ENCODE measurements around the gene CRY2.
"Not testable (repeated sequence)": the region's sequence is repeated elsewhere in the genome, so short reads cannot be mapped to it uniquely, and the experiment has no call there.

CRY2 gene

DNA sequence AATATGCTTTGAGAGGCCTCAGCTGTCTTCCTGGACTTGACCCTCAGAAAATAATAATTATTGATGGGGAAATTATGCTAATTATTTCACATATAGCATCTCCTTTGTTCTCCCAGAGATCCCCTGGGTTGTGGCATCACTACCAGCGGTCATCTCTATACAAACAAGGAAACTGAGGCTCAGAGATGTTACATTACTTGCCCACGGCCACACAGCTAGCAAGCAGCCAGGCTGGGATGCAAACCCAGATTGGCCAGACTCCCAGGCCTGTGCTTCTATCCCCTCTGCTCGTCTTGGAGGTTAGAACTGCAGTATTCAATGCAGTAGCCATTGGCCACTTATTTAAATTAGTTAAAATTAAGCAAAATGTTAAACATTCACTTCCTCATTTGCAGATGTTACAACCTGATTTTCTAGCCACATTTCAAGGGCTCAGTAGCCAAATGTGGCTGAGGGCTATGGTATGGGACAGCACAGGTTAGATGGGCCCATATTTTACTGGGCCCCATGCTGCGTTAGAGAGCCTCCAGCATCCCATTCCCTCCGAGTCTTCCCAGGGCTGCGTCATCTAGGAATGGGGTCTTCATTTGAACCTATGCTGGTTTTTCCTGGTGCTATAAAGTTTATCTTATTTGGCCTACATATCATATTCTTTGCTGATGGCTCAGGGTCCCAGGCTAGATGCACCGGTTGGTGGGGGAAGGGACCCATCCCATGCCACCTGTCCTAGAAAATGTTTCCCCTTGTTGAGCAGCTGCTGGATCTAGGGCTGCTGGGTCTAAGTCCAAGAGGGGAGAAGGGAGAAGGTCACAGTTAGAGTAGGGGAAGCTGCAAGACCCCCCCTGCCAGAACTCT is 40.1 kb upstream of the CRY2 start:
- Histone ChIP-seq H3K27me3 (ENCODE audit: control insufficient read depth, insufficient read depth, low read length) (no peaks in the 10 kb centered on the region), H3K4me3 (ENCODE audit: low read length) (no peak overlapping the region), H3K9me3 (ENCODE audit: control insufficient read depth, low read length) (no peaks in the 10 kb centered on the region), H3K9ac (ENCODE audit: low read length) (peak overlapping the region; percentile 98), H3K36me3 (ENCODE audit: control insufficient read depth, insufficient read depth, low read length) (peaks cover 18% of the 10 kb centered on the region), H3K4me1 (ENCODE audit: control insufficient read depth, insufficient read depth, low read length) (peaks cover 41% of the 10 kb centered on the region)

DNA sequence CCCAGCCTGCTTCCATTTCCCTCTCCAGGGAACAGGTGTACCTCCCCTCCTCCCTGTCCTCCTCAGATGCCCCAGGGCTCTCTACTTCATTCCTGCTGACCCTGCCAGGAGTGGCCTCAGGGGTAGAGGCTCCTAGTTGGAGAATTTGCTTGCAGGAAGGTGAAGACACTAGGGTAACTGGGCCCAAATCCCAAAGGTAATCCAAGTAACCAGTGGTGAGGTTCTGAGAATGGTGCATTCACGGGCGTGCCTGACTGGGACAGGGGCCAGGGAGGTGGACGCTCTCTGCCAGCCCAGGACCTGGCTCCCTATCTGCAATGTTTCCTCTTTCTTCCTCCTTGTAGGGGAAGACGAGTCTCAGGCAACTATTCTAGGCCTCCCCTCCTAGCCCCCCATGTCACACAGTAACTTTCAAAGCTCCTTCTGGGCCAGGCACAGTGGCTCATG is 39.5 kb upstream of the CRY2 start:
- Histone ChIP-seq H3K27me3 (ENCODE audit: control insufficient read depth, insufficient read depth, low read length) (no peaks in the 10 kb centered on the region), H3K9ac (ENCODE audit: low read length) (peak overlapping the region; percentile 42), H3K9me3 (ENCODE audit: control insufficient read depth, low read length) (no peaks in the 10 kb centered on the region), H3K36me3 (ENCODE audit: control insufficient read depth, insufficient read depth, low read length) (peaks cover 20% of the 10 kb centered on the region), H3K4me3 (ENCODE audit: low read length) (no peak overlapping the region), H3K4me1 (ENCODE audit: control insufficient read depth, insufficient read depth, low read length) (peaks cover 34% of the 10 kb centered on the region)

DNA sequence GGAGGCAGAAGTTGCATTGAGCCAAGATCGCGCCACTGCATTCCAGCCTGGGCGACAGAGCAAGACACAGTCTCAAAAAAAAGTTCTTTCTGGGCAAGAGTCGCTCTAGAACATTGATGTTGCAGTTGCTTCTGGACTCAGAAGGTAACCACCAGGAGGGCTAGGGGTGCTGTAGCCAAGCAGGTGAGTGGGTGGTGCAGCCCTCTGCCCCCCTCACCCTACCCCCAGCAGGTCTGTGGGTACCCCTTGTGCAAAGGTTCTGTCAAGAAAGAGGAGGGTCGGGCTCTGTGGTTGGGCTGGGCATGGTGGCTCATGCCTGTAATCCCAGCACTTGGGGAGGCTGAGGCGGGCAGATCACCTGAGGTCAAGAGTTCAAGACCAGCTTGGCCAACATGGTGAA is 38.8 kb upstream of the CRY2 start:
- Histone ChIP-seq H3K4me1 (ENCODE audit: control insufficient read depth, insufficient read depth, low read length) (peaks cover 30% of the 10 kb centered on the region), H3K36me3 (ENCODE audit: control insufficient read depth, insufficient read depth, low read length) (peaks cover 20% of the 10 kb centered on the region)
- H3K9me3 ChIP-seq (ENCODE audit: control insufficient read depth, low read length); H3K9ac ChIP-seq (ENCODE audit: low read length); H3K4me3 ChIP-seq (ENCODE audit: low read length); H3K27me3 ChIP-seq (ENCODE audit: control insufficient read depth, insufficient read depth, low read length): not testable (repeated sequence)

DNA sequence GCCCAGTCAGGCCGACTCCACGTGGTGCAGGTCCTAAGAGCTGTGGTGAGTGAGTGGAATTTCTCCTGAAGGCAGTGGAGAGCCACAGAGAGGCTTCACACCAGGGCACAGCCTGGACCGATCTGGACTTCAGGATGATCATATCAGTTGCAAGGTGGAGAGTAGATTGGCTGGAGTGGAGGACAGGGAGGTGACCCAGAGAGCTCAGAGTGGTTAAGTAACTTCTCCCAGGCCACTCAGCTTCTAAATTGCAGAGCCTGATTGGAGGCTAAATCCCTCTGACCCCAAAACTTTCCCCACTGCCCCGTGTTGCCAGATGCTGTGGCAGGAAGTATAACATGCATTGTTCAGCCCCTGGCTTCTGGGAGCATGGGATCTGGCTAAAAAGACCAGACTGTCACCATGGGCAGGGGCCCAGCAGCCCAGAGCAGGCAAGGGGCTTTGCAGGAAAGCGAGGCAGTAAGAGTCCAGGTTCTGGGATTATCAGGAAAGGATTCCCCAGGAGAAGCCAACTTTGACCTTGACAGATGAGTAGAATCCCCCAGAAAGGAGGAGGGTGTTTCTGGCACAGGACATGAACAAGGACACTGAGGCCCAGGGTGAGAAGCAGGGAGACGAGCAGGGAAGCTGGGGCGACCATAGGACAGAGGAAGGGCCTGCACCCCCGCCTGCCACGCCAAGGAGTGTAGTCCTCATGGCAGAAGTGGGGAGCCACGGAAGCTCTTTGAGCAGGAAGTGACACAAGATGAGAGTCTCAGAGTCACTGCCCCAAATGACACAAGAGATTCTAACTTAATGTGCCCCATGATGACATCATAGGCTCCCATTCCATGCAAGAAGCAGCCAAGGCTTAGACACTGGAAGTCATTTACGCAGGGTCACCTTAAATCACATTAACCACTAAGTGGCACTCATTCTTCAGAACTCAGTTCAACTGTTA is 37.5 kb upstream of the CRY2 start:
- Histone ChIP-seq H3K4me3 (ENCODE audit: low read length) (no peak overlapping the region), H3K9ac (ENCODE audit: low read length) (no peak overlapping the region), H3K4me1 (ENCODE audit: control insufficient read depth, insufficient read depth, low read length) (peaks cover 26% of the 10 kb centered on the region), H3K36me3 (ENCODE audit: control insufficient read depth, insufficient read depth, low read length) (peaks cover 20% of the 10 kb centered on the region), H3K27me3 (ENCODE audit: control insufficient read depth, insufficient read depth, low read length) (no peaks in the 10 kb centered on the region), H3K9me3 (ENCODE audit: control insufficient read depth, low read length) (no peaks in the 10 kb centered on the region)

DNA sequence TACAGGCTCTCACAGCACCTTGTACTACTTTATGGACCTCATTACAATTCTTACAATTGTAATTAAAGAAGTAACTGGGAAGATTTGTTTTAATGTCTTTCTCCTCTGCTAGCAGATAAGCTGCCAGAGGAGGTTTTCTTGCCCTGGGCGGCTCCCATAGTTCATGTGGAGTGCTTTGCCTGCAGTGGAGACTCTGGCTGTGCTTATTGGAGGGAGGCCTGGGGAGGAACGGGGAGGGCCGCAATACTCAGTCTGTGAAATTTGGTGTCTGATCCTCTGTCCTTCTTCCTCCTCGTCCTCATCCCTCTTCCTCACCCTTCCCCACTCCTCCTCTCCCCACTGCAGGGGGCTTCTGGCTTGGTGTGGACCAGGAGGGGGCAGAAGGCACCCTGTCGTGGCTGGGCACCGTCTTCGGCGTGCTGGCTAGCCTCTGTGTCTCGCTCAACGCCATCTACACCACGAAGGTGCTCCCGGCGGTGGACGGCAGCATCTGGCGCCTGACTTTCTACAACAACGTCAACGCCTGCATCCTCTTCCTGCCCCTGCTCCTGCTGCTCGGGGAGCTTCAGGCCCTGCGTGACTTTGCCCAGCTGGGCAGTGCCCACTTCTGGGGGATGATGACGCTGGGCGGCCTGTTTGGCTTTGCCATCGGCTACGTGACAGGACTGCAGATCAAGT is 36.7 kb upstream of the CRY2 start:
- no peaks in the 10 kb centered on the region for H3K27me3 ChIP-seq (ENCODE audit: control insufficient read depth, insufficient read depth, low read length)
- peaks cover 20% of the 10 kb centered on the region for H3K36me3 ChIP-seq (ENCODE audit: control insufficient read depth, insufficient read depth, low read length)
- peaks cover 25% of the 10 kb centered on the region for H3K4me1 ChIP-seq (ENCODE audit: control insufficient read depth, insufficient read depth, low read length)
- H3K9me3 ChIP-seq (ENCODE audit: control insufficient read depth, low read length), result no peaks in the 10 kb centered on the region
- no peak overlapping the region for H3K9ac ChIP-seq (ENCODE audit: low read length)
- H3K4me3 ChIP-seq (ENCODE audit: low read length), result no peak overlapping the region

GRCh38 chr11:45811109-45811435 is 36.2 kb upstream of the CRY2 start:
- H3K9me3 ChIP-seq (ENCODE audit: control insufficient read depth, low read length), result no peaks in the 10 kb centered on the region
- H3K27me3 ChIP-seq (ENCODE audit: control insufficient read depth, insufficient read depth, low read length), result no peaks in the 10 kb centered on the region
- H3K4me1 ChIP-seq (ENCODE audit: control insufficient read depth, insufficient read depth, low read length), result peaks cover 20% of the 10 kb centered on the region
- H3K4me3 ChIP-seq (ENCODE audit: low read length), result no peak overlapping the region
- H3K9ac ChIP-seq (ENCODE audit: low read length), result no peak overlapping the region
- peaks cover 20% of the 10 kb centered on the region for H3K36me3 ChIP-seq (ENCODE audit: control insufficient read depth, insufficient read depth, low read length)

DNA sequence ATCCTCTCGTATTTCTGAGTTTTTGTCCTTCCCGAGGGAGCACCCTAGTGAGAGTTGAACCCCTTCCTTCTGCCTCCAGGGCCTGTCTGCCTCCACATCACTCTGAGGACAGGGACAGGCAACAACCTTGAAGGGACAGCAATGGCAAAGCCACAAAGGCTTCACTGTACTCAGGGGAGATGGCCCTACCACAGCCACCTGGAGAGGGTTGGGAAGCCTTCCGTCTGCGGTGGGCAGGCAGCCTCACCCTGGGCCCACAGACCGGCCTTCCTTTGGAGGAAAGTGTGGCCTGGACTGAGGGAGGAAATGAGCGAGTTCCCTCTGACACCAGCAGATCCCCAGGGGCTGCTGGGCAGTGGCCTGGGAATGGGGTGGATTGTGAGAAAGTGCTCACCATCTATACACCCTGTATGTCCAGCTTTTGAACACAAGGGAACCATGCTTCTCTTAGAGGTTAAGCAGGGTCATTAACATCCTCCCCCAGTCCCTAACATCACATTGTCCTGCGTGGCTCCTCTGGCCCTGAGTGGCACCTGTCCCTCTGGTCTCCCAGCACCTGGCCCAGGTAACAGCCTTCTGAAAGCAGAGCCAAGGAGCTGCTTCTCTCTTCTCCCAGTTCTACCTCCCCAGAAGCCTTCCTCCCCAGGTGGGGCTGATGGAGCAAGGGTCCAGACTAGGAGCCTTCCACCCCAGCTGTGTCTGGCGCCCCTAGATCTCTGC is 35.5 kb upstream of the CRY2 start:
- H3K27me3 ChIP-seq (ENCODE audit: control insufficient read depth, insufficient read depth, low read length), result no peaks in the 10 kb centered on the region
- H3K36me3 ChIP-seq (ENCODE audit: control insufficient read depth, insufficient read depth, low read length), result peaks cover 20% of the 10 kb centered on the region
- peaks cover 13% of the 10 kb centered on the region for H3K4me1 ChIP-seq (ENCODE audit: control insufficient read depth, insufficient read depth, low read length)
- no peaks in the 10 kb centered on the region for H3K9me3 ChIP-seq (ENCODE audit: control insufficient read depth, low read length)
- H3K4me3 ChIP-seq (ENCODE audit: low read length), result no peak overlapping the region
- no peak overlapping the region for H3K9ac ChIP-seq (ENCODE audit: low read length)

DNA sequence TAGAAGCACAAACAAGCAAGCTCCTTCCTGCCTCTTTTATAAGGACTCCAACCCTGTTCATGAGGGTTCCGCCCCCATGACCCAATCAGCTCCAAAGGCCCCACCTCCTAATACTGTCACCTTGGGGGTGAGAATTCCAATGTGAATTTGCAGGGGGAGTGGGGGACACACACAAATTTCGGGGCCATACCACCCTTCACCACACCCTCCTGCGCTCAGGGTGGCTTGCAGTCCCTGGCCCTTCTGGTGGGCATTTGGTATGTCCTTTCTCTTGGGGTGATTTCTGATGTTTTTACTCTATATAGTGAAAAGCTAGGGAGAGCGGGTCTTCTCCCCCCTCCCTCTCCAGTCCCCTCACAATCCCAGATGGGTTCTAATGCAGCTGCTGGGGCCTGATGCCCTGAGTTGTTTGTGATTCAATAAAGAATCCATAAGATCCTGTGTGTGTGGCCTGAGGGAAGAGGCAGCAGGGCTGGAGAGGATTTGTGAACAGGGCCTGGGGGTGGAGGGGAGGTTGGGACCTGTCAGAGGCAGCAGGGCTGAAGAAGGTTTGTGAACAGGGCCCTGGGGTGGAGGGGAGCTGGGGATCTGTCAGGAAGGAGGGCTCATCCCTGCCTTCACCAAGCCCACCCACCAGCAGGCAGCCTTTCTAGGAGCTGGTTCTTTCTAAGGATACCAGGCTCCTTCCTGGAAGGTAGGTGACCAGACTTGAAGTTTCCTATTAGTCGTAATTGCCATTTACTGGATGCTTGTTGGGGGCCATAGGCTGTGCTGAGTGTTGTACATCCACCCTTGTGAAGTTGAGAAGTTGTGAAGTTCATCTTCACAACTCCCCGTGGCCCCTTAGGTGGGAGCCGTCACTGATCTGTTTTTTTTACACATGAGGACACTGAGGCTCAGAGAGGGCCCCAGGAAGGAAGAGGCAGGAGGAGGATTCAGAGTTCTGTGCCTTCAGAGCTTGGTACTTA is 34.4 kb upstream of the CRY2 start:
- Histone ChIP-seq H3K4me1 (ENCODE audit: control insufficient read depth, insufficient read depth, low read length) (peaks cover 2% of the 10 kb centered on the region), H3K9ac (ENCODE audit: low read length) (no peak overlapping the region), H3K9me3 (ENCODE audit: control insufficient read depth, low read length) (no peaks in the 10 kb centered on the region), H3K36me3 (ENCODE audit: control insufficient read depth, insufficient read depth, low read length) (peaks cover 20% of the 10 kb centered on the region), H3K27me3 (ENCODE audit: control insufficient read depth, insufficient read depth, low read length) (no peaks in the 10 kb centered on the region), H3K4me3 (ENCODE audit: low read length) (no peak overlapping the region)

DNA sequence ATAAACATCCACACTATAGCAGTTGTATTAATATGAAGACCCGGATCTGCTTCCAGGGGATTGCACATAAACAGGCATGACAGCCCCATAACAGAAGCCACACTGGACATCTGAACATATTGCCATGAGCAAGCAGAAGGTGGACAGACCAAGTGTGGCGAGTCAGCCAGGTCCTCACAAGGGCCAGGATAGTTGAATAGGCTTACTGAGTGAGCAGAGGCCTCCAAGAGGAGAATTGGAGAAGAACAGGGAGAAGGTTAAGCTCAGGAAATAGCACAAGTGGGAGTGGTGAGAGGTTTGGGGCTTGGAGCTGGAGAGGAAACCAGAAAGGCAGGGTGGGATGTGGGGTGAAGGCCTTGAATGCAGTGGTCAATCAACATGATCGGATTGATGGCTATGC is 31.5 kb upstream of the CRY2 start:
- no peaks in the 10 kb centered on the region for H3K9me3 ChIP-seq (ENCODE audit: control insufficient read depth, low read length)
- no peaks in the 10 kb centered on the region for H3K27me3 ChIP-seq (ENCODE audit: control insufficient read depth, insufficient read depth, low read length)
- H3K9ac ChIP-seq (ENCODE audit: low read length), result no peak overlapping the region
- H3K36me3 ChIP-seq (ENCODE audit: control insufficient read depth, insufficient read depth, low read length), result peaks cover 16% of the 10 kb centered on the region
- no peaks in the 10 kb centered on the region for H3K4me1 ChIP-seq (ENCODE audit: control insufficient read depth, insufficient read depth, low read length)
- H3K4me3 ChIP-seq (ENCODE audit: low read length), result no peak overlapping the region

GRCh38 chr11:45816614-45817013 is 30.7 kb upstream of the CRY2 start:
- Histone ChIP-seq H3K36me3 (ENCODE audit: control insufficient read depth, insufficient read depth, low read length) (peaks cover 7% of the 10 kb centered on the region), H3K4me1 (ENCODE audit: control insufficient read depth, insufficient read depth, low read length) (no peaks in the 10 kb centered on the region), H3K9ac (ENCODE audit: low read length) (no peak overlapping the region)

DNA sequence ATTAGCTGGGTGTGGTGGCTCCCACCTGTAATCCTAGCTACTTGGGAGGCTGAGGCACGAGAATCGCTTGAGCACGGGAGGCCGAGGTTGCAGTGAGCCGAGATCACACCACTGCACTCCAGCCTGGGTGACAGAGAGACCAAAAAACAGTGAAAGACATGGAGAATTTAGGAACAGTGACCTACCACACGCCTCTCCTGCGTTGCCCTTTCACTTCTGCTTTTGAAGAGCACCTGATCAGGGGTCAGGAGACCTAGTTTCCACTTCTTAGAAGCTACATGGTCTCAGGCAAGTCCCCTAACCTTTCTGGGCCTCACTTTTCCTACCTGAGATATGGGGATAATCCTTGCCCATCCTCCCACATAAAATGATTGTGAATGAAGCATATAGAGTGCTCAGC is 30.1 kb upstream of the CRY2 start:
- no peaks in the 10 kb centered on the region for H3K9me3 ChIP-seq (ENCODE audit: control insufficient read depth, low read length)
- H3K36me3 ChIP-seq (ENCODE audit: control insufficient read depth, insufficient read depth, low read length), result peaks cover 2% of the 10 kb centered on the region
- no peaks in the 10 kb centered on the region for H3K27me3 ChIP-seq (ENCODE audit: control insufficient read depth, insufficient read depth, low read length)
- H3K4me1 ChIP-seq (ENCODE audit: control insufficient read depth, insufficient read depth, low read length), result no peaks in the 10 kb centered on the region
- H3K9ac ChIP-seq (ENCODE audit: low read length), result no peak overlapping the region
- no peak overlapping the region for H3K4me3 ChIP-seq (ENCODE audit: low read length)

More at GRCh38 chr11:45816614-45817013, 30.7 kb upstream of the CRY2 start:
- Histone ChIP-seq H3K4me3 (ENCODE audit: low read length) (no peak overlapping the region), H3K9me3 (ENCODE audit: control insufficient read depth, low read length) (no peaks in the 10 kb centered on the region), H3K27me3 (ENCODE audit: control insufficient read depth, insufficient read depth, low read length) (no peaks in the 10 kb centered on the region)

All from mucosa of stomach (tissue), 1 donor.